Measurements from ENCODE around the gene EFCAB3. TPM values are rescaled to one million over a fixed set of nuclear protein-coding genes. Genes with fewer than 3 reads are reported as not detected.

The EFCAB3 gene
- polyA plus RNA-seq = not detected in 2 replicates
- polyA minus RNA-seq = not detected in 2 replicates

DNA sequence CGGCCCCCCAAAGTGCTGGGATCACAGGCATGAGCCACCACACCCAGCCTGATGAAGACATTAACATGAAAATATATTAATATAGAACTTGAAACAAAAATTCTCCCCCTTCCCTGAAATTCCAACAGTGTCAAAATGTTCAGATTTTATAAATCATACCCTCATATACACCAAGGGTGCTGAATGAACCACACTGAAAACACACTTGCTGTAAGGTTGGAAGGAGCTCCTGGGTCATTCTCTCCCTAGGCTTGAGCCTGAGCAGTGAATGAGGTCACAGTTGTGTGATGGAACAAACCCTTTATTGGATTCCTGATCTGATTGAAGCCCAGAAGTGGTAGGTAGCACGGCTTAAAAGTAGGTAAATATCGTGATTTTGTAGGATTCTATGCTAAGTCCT is at the start of gene EFCAB3:
Gene EFCAB3 (plus strand): TSS at position 301 of the 400 bp plus-strand sequence. CDS start 2,427 bp downstream, outside the sequence.
- Histone ChIP-seq H3K4me3 (ENCODE audit: low read length) (no peak within 1 kb of the TSS), H3K9ac (ENCODE audit: low read length) (no peak within 1 kb of the TSS), H3F3A (ENCODE audit: insufficient read depth, low read length, poor library complexity, severe bottlenecking) (no peaks in the 10 kb centered on the region), H2AFZ (ENCODE audit: low read depth, low read length) (no peak within 1 kb of the TSS), H3K27ac (ENCODE audit: low read length) (no peak within 1 kb of the TSS), H3K36me3 (ENCODE audit: insufficient read depth, low read length) (no peaks in the 10 kb centered on the region), H3K9me2 (ENCODE audit: insufficient read depth, low read length) (no peaks in the 10 kb centered on the region), H3K4me2 (ENCODE audit: low read length) (no peak within 1 kb of the TSS), H4K20me1 (ENCODE audit: insufficient read depth) (no peaks in the 10 kb centered on the region), H3K79me2 (replicated peaks; ENCODE audit: insufficient read depth, low read length) (no peaks in the 10 kb centered on the region), H3K27me3 (ENCODE audit: insufficient read depth, low read depth, low read length) (no peaks in the 10 kb centered on the region), H3K9me3 (ENCODE audit: low read length) (no peaks in the 10 kb centered on the region)
- TF ChIP-seq EZH2 (IDR thresholded peaks at IDR 0.05; ENCODE audit: borderline replicate concordance, insufficient read depth, low read length, poor library complexity, severe bottlenecking) (no peak), SMC3 (conservative IDR thresholded peaks at IDR 0.05; ENCODE audit: poor library complexity) (no peak), TAF1 (IDR thresholded peaks at IDR 0.05; ENCODE audit: low read depth) (no peak), MXI1 (conservative IDR thresholded peaks at IDR 0.05; ENCODE audit: poor library complexity, severe bottlenecking) (no peak), EP300 (conservative IDR thresholded peaks at IDR 0.05; ENCODE audit: poor library complexity, severe bottlenecking) (no peak), REST (IDR thresholded peaks at IDR 0.05; ENCODE audit: borderline replicate concordance) (no peak), POLR2AphosphoS5 (IDR thresholded peaks at IDR 0.05) (no peak), CTCF (IDR thresholded peaks at IDR 0.05; ENCODE audit: poor library complexity, severe bottlenecking) (no peak), RAD21 (conservative IDR thresholded peaks at IDR 0.05) (no peak)

DNA sequence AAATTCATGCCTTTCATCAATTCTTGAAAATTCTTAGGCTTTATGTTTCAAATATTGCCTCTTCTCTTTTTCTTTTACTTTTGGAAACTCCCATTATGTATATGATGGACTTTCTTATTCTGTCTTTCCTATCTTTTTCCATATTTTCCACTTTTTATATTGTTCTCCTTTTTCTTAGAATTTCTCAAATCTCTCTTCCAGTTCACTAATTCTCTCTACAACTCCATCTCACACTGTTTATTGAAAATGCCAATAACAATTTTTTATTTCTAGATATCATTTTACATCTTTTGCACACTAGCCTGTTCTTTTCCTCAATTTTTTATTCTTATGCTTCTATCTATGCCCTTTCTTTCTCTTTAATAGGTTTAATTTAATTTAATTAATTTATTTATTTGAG is 43.8 kb upstream of the EFCAB3 start:
- no peak for TF ChIP-seq POLR2AphosphoS5 (IDR thresholded peaks at IDR 0.05)
- TF ChIP-seq CTCF (IDR thresholded peaks at IDR 0.05; ENCODE audit: poor library complexity, severe bottlenecking) = no peak
- TF ChIP-seq REST (IDR thresholded peaks at IDR 0.05; ENCODE audit: borderline replicate concordance) = no peak
- no peak for TF ChIP-seq SMC3 (conservative IDR thresholded peaks at IDR 0.05; ENCODE audit: poor library complexity)
- TF ChIP-seq EP300 (conservative IDR thresholded peaks at IDR 0.05; ENCODE audit: poor library complexity, severe bottlenecking) = no peak
- TF ChIP-seq MXI1 (conservative IDR thresholded peaks at IDR 0.05; ENCODE audit: poor library complexity, severe bottlenecking) = no peak
- TF ChIP-seq TAF1 (IDR thresholded peaks at IDR 0.05; ENCODE audit: low read depth) = no peak
- no peak for TF ChIP-seq EZH2 (IDR thresholded peaks at IDR 0.05; ENCODE audit: borderline replicate concordance, insufficient read depth, low read length, poor library complexity, severe bottlenecking)
- TF ChIP-seq RAD21 (conservative IDR thresholded peaks at IDR 0.05) = no peak
- no peaks in the 10 kb centered on the region for H3K79me2 ChIP-seq (replicated peaks; ENCODE audit: insufficient read depth, low read length)

More for the DNA sequence above, 43.8 kb upstream of the EFCAB3 start:
- Histone ChIP-seq H3K9me2 (ENCODE audit: insufficient read depth, low read length) (no peaks in the 10 kb centered on the region), H3K9me3 (ENCODE audit: low read length) (no peaks in the 10 kb centered on the region), H4K20me1 (ENCODE audit: insufficient read depth) (no peaks in the 10 kb centered on the region), H3K9ac (ENCODE audit: low read length) (no peak overlapping the region), H2AFZ (ENCODE audit: low read depth, low read length) (no peak overlapping the region), H3K27me3 (ENCODE audit: insufficient read depth, low read depth, low read length) (no peaks in the 10 kb centered on the region), H3K27ac (ENCODE audit: low read length) (no peak overlapping the region), H3K4me3 (ENCODE audit: low read length) (no peak overlapping the region), H3K36me3 (ENCODE audit: insufficient read depth, low read length) (no peaks in the 10 kb centered on the region), H3F3A (ENCODE audit: insufficient read depth, low read length, poor library complexity, severe bottlenecking) (no peaks in the 10 kb centered on the region), H3K4me2 (ENCODE audit: low read length) (no peak overlapping the region)
